ENCODE measurements around the gene JUNB.

Gene JUNB

GRCh38 chr19:12757544-12758274, 33.6 kb upstream of the JUNB start:
- peaks cover 30% of the 10 kb centered on the region for H3K27me3 ChIP-seq (ENCODE audit: control insufficient read depth, insufficient read depth, low read length)
- peaks cover 6% of the 10 kb centered on the region; the same call in 1 of the 2 replicates for H3K36me3 ChIP-seq (ENCODE audit: control insufficient read depth, insufficient read depth, low read length)
- H3K9me3 ChIP-seq (ENCODE audit: control insufficient read depth, insufficient read depth, low read depth, low read length): no peaks in the 10 kb centered on the region
- H3K4me3 ChIP-seq (ENCODE audit: low read depth, low read length): peak overlapping the region; percentile 64
- peak overlapping the region; percentile 15 for H3K9ac ChIP-seq (ENCODE audit: low read length)
- H3K4me1 ChIP-seq (ENCODE audit: control insufficient read depth, insufficient read depth, low read length): 0 out of 2 replicates have a peak, but pooled peaks cover 5% of the 10 kb centered on the region
- no peak overlapping the region for H3K27ac ChIP-seq (ENCODE audit: low read depth, low read length)

- H3K9ac ChIP-seq (ENCODE audit: low read length): no peak overlapping the region
- H3K4me1 ChIP-seq (ENCODE audit: control insufficient read depth, insufficient read depth, low read length): 0 out of 2 replicates have a peak, but pooled peaks cover 5% of the 10 kb centered on the region
- no peaks in the 10 kb centered on the region for H3K9me3 ChIP-seq (ENCODE audit: control insufficient read depth, insufficient read depth, low read depth, low read length)
- H3K27me3 ChIP-seq (ENCODE audit: control insufficient read depth, insufficient read depth, low read length): peaks cover 14% of the 10 kb centered on the region
- H3K36me3 ChIP-seq (ENCODE audit: control insufficient read depth, insufficient read depth, low read length): peaks cover 20% of the 10 kb centered on the region
- no peak overlapping the region for H3K4me3 ChIP-seq (ENCODE audit: low read depth, low read length)
- no peak overlapping the region for H3K27ac ChIP-seq (ENCODE audit: low read depth, low read length)
Observed at GRCh38 chr19:12759686-12760085, 31.6 kb upstream of the JUNB start.

- H3K4me1 ChIP-seq (ENCODE audit: control insufficient read depth, insufficient read depth, low read length): 0 out of 2 replicates have a peak, but pooled peaks cover 2% of the 10 kb centered on the region
- H3K9me3 ChIP-seq (ENCODE audit: control insufficient read depth, insufficient read depth, low read depth, low read length): no peaks in the 10 kb centered on the region
- no peak overlapping the region for H3K27ac ChIP-seq (ENCODE audit: low read depth, low read length)
- no peak overlapping the region for H3K9ac ChIP-seq (ENCODE audit: low read length)
- peaks cover 32% of the 10 kb centered on the region for H3K36me3 ChIP-seq (ENCODE audit: control insufficient read depth, insufficient read depth, low read length)
- no peaks in the 10 kb centered on the region for H3K27me3 ChIP-seq (ENCODE audit: control insufficient read depth, insufficient read depth, low read length)
- H3K4me3 ChIP-seq (ENCODE audit: low read depth, low read length): no peak overlapping the region
Observed at GRCh38 chr19:12763100-12763499, 28.2 kb upstream of the JUNB start.

- H3K36me3 ChIP-seq (ENCODE audit: control insufficient read depth, insufficient read depth, low read length): peaks cover 32% of the 10 kb centered on the region
- no peak overlapping the region for H3K9ac ChIP-seq (ENCODE audit: low read length)
- no peak overlapping the region for H3K27ac ChIP-seq (ENCODE audit: low read depth, low read length)
- H3K4me1 ChIP-seq (ENCODE audit: control insufficient read depth, insufficient read depth, low read length): 0 out of 2 replicates have a peak, but pooled peaks cover 4% of the 10 kb centered on the region
- H3K4me3 ChIP-seq (ENCODE audit: low read depth, low read length): no peak overlapping the region
- no peaks in the 10 kb centered on the region for H3K9me3 ChIP-seq (ENCODE audit: control insufficient read depth, insufficient read depth, low read depth, low read length)
- no peaks in the 10 kb centered on the region for H3K27me3 ChIP-seq (ENCODE audit: control insufficient read depth, insufficient read depth, low read length)
Observed at GRCh38 chr19:12764698-12765097, 26.6 kb upstream of the JUNB start.

DNA sequence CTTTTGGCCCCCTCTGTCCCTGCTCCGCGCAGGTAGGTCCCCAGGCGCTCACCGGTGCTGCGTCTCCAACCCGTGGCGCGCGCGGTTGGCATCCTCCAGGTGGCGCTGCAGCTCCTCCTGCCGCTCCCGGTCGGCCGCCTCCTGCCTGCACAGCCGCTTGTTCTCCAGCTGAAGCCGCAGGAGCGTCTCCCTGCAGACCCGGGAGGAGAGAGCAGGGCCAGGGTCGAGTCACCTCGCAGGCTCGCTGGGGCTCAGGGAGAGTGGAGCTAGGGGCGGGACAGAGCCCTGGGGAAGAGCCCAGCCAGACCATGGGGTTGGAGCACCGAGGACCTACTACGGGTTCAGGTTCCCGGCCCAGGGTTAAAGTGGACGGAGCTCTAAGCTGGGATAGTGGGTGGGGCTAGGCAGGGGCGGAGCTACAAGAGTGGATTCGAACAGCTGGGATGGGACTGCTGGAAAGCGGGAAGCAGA, 25.2 kb upstream of the JUNB start:
- Histone ChIP-seq H3K4me1 (ENCODE audit: control insufficient read depth, insufficient read depth, low read length) (0 out of 2 replicates have a peak, but pooled peaks cover 9% of the 10 kb centered on the region), H3K27ac (ENCODE audit: low read depth, low read length) (no peak overlapping the region), H3K4me3 (ENCODE audit: low read depth, low read length) (peak overlapping the region; percentile 70), H3K27me3 (ENCODE audit: control insufficient read depth, insufficient read depth, low read length) (no peaks in the 10 kb centered on the region; the same call in 1 of the 2 replicates), H3K9ac (ENCODE audit: low read length) (no peak overlapping the region), H3K9me3 (ENCODE audit: control insufficient read depth, insufficient read depth, low read depth, low read length) (no peaks in the 10 kb centered on the region), H3K36me3 (ENCODE audit: control insufficient read depth, insufficient read depth, low read length) (peaks cover 38% of the 10 kb centered on the region)

DNA sequence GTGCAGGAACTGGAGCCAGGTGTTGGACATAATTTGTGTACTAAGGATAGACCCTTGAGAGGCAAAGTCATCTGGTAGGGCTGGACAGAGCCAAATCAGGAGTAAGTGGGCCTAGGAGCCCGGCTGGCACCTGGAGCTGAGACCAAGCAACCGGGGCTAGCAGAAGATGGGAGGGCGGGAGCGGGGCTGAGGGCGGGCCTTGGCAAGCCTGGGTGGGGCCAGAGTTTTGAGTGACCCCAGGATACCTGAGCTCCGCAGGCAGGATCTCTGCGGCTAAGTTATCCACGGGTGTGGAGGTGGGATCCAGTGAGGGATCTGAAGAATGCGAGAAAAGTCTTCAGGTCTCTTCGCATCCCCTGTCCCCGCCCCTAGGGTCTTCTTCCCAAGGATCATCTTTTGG, 24.1 kb upstream of the JUNB start:
- Histone ChIP-seq H3K27ac (ENCODE audit: low read depth, low read length) (no peak overlapping the region), H3K9ac (ENCODE audit: low read length) (no peak overlapping the region), H3K4me1 (ENCODE audit: control insufficient read depth, insufficient read depth, low read length) (0 out of 2 replicates have a peak, but pooled peaks cover 9% of the 10 kb centered on the region), H3K4me3 (ENCODE audit: low read depth, low read length) (no peak overlapping the region), H3K27me3 (ENCODE audit: control insufficient read depth, insufficient read depth, low read length) (no peaks in the 10 kb centered on the region; the same call in 1 of the 2 replicates), H3K36me3 (ENCODE audit: control insufficient read depth, insufficient read depth, low read length) (peaks cover 35% of the 10 kb centered on the region), H3K9me3 (ENCODE audit: control insufficient read depth, insufficient read depth, low read depth, low read length) (no peaks in the 10 kb centered on the region)

- Histone ChIP-seq H3K4me1 (ENCODE audit: control insufficient read depth, insufficient read depth, low read length) (0 out of 2 replicates have a peak, but pooled peaks cover 9% of the 10 kb centered on the region), H3K27ac (ENCODE audit: low read depth, low read length) (no peak overlapping the region), H3K9me3 (ENCODE audit: control insufficient read depth, insufficient read depth, low read depth, low read length) (no peaks in the 10 kb centered on the region), H3K36me3 (ENCODE audit: control insufficient read depth, insufficient read depth, low read length) (peaks cover 35% of the 10 kb centered on the region), H3K27me3 (ENCODE audit: control insufficient read depth, insufficient read depth, low read length) (no peaks in the 10 kb centered on the region; the same call in 1 of the 2 replicates), H3K9ac (ENCODE audit: low read length) (no peak overlapping the region), H3K4me3 (ENCODE audit: low read depth, low read length) (no peak overlapping the region)
Observed at GRCh38 chr19:12767666-12768065, 23.6 kb upstream of the JUNB start.

DNA sequence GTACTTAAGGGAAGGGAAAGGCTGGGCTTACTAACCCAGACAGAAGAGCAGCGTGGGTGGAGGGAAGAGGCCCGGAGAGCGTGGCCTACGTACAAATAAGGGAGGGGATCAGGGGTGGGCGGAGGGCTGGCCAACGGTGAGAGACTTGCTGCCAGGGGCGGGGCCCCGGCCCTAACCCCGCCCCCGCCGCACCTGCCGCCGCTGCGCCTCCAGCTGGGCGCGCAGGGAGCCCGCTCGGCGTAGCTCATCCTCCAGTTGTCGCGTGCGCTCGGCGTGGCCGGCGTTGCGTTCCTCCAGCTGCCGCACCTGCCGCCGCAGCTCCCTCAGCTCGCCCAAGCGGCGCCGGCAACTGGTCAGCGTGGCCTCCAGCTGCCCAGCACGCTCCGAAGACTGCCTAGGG, 21.6 kb upstream of the JUNB start:
- peaks cover 20% of the 10 kb centered on the region for H3K36me3 ChIP-seq (ENCODE audit: control insufficient read depth, insufficient read depth, low read length)
- no peak overlapping the region for H3K9ac ChIP-seq (ENCODE audit: low read length)
- H3K4me1 ChIP-seq (ENCODE audit: control insufficient read depth, insufficient read depth, low read length): peaks cover 13% of the 10 kb centered on the region
- H3K9me3 ChIP-seq (ENCODE audit: control insufficient read depth, insufficient read depth, low read depth, low read length): no peaks in the 10 kb centered on the region
- H3K27me3 ChIP-seq (ENCODE audit: control insufficient read depth, insufficient read depth, low read length): no peaks in the 10 kb centered on the region; the same call in 1 of the 2 replicates
- no peak overlapping the region for H3K27ac ChIP-seq (ENCODE audit: low read depth, low read length)
- H3K4me3 ChIP-seq (ENCODE audit: low read depth, low read length): peak overlapping the region; percentile 32; the same call in 1 of the 2 replicates

DNA sequence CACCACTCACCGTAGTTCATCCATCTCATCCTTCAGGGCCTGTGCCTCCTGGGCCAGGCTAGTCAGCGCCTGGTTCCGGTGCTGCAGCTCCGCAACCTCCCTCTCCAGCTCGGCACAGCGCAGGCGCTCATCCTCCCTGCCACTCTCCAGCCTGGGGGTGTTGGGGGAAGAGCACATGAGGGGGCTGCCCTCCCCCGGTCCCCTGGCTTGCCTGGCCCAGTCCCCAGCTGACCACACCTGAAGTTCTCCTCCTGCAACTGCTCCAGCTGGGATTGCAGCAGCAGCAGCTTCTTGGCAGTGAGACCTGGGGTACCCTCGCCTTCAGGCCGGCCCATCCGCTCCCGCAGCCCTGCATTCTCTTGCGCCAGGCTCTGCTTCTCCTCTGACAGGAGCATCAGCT, 20.4 kb upstream of the JUNB start:
- no peak overlapping the region for H3K27ac ChIP-seq (ENCODE audit: low read depth, low read length)
- peaks cover 14% of the 10 kb centered on the region for H3K4me1 ChIP-seq (ENCODE audit: control insufficient read depth, insufficient read depth, low read length)
- no peak overlapping the region for H3K4me3 ChIP-seq (ENCODE audit: low read depth, low read length)
- H3K9me3 ChIP-seq (ENCODE audit: control insufficient read depth, insufficient read depth, low read depth, low read length): no peaks in the 10 kb centered on the region
- no peak overlapping the region for H3K9ac ChIP-seq (ENCODE audit: low read length)
- no peaks in the 10 kb centered on the region; the same call in 1 of the 2 replicates for H3K27me3 ChIP-seq (ENCODE audit: control insufficient read depth, insufficient read depth, low read length)
- peaks cover 13% of the 10 kb centered on the region; the same call in 1 of the 2 replicates for H3K36me3 ChIP-seq (ENCODE audit: control insufficient read depth, insufficient read depth, low read length)

GRCh38 chr19:12772323-12772722, 19.0 kb upstream of the JUNB start:
- H3K36me3 ChIP-seq (ENCODE audit: control insufficient read depth, insufficient read depth, low read length): peaks cover 13% of the 10 kb centered on the region; the same call in 1 of the 2 replicates
- H3K9ac ChIP-seq (ENCODE audit: low read length): no peak overlapping the region
- no peaks in the 10 kb centered on the region for H3K9me3 ChIP-seq (ENCODE audit: control insufficient read depth, insufficient read depth, low read depth, low read length)
- H3K4me3 ChIP-seq (ENCODE audit: low read depth, low read length): no peak overlapping the region
- H3K27ac ChIP-seq (ENCODE audit: low read depth, low read length): no peak overlapping the region
- H3K4me1 ChIP-seq (ENCODE audit: control insufficient read depth, insufficient read depth, low read length): peaks cover 16% of the 10 kb centered on the region
- H3K27me3 ChIP-seq (ENCODE audit: control insufficient read depth, insufficient read depth, low read length): no peaks in the 10 kb centered on the region; the same call in 1 of the 2 replicates

DNA sequence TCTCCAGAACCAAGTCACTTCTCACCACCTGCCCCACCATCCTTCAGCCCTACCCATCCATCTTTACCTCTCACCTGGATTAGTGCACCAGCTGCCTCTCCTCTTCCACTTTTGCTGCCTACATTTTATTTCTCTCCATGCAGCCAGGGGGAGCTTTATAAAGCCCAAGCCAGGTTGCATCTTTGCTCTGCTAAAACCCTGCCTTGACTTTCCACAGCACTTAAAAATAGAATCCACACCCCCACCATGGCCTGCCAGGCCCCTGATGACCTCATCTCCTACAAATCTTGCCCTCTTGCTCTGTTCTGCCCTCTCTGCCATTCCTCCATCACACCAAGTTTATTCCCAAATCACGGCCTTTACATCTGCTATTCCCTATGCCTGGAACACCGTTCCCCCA, 17.7 kb upstream of the JUNB start:
- Histone ChIP-seq H3K27me3 (ENCODE audit: control insufficient read depth, insufficient read depth, low read length) (no peaks in the 10 kb centered on the region; the same call in 1 of the 2 replicates), H3K4me1 (ENCODE audit: control insufficient read depth, insufficient read depth, low read length) (peaks cover 21% of the 10 kb centered on the region), H3K9ac (ENCODE audit: low read length) (no peak overlapping the region), H3K4me3 (ENCODE audit: low read depth, low read length) (no peak overlapping the region), H3K27ac (ENCODE audit: low read depth, low read length) (no peak overlapping the region), H3K9me3 (ENCODE audit: control insufficient read depth, insufficient read depth, low read depth, low read length) (no peaks in the 10 kb centered on the region), H3K36me3 (ENCODE audit: control insufficient read depth, insufficient read depth, low read length) (peaks cover 8% of the 10 kb centered on the region; the same call in 1 of the 2 replicates)

All from HUES6 (cell line).